ENCODE measurements around the gene RAI2.
A peak's percentile ranks its signal among the peaks of the same experiment; 100 is the strongest.

The RAI2 gene

DNA sequence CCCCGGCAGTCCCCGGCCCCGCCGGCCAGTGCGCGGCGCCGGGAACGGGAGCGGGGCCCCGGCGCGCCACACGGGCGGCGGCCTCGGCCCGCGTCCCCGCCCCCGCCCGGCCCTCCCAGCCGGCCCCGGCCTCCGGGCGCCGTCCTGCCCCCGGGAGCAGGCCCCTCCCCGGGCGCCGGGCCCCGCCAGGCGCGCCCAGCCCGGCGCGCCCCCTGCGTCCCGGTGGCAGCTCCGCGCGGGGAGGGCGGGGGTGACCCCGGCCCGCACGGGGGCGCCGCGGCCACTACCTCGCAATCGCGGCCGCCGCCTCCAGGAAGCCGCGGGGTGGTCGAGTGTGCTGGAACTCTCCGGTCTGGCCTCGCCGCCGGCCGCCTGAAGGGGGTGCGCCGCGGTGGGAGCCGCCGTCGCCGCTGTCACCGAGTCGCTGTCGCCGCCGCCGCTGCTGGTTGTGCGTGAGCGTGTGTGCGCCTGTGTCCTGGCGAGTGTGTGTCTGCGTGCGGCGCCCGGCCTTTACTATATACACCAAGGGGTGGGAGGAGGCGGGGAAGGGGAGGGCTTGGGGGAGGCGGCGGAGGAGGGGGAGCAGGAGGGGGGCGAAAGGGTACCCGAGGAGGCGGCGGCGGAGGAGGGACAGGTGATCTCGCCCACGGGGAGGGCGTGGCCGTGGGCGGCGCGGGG is at the start of gene RAI2:
RAI2 (minus strand) TSS at position 488 of the 678 bp plus-strand sequence. CDS start 59,288 bp downstream, outside the sequence.
- peak; percentile 36 for DNase-seq

DNA sequence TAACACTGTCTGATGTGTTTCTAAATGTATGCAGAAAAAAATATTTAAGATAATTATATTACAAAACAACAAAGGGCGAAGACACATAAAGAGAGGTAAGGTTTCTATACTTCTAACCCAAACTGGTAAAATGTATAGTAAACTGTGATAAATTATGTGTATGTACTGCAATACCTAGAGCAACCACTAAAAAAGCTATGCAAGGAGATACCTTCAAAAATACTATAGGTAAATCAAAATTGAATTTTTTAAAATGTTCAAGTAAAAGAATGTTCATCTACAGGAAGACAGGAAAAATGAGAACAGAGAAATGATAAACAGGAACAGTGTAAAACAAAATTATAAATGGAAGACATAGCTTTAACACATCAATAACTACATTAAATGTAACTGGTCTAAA is 27.3 kb upstream of the RAI2 start:
- DNase-seq = no peak

DNA sequence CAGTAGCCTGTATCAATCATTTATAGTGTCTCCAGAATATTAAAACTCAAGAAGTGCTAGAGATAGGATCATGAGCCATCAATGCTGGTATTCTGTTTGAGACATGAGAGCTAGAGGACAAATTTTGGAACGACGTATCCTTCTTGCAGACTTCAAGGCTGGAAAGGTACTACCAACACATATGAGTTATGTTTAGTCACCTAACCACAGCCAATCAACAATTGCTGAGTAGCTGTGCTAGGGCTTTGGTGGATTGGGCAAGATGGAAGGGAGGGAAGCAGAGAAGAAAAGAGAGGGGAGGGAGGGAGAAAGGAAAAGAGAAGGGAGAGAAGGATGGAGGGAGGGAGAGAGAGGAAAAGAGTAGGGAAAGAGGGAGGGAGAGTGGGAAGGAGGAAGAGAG is 21.6 kb upstream of the RAI2 start:
- DNase-seq = no peak

DNA sequence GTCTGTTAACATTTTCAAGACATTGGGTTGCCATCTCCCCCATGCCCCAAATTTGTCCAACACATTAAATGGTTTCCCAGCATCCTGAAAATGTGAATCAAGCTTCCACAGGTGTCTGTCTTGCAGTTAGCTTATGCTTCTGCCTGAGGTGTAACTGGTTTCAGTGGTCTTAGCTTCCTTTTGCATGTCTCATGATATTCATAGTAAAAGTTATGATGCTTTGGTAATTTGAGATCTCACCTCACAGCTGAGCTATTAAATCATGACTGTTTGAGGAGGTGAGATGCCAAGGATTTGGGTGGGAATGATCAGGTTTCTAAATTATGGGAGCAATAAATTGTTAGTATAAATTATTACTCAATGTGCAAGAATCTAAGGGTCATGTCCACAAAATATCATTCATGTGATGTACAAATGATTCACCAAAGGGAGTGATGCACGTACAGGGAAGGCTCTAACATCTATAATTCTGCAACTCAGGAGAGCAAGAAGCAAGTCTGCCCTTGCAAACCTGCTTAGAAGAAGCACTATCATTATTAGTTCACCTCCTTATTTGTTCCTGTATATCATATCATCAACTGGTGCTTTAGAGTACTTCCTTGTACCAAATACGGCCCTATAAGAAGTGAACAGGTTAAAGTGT is 17.1 kb upstream of the RAI2 start:
- no peak for DNase-seq

DNA sequence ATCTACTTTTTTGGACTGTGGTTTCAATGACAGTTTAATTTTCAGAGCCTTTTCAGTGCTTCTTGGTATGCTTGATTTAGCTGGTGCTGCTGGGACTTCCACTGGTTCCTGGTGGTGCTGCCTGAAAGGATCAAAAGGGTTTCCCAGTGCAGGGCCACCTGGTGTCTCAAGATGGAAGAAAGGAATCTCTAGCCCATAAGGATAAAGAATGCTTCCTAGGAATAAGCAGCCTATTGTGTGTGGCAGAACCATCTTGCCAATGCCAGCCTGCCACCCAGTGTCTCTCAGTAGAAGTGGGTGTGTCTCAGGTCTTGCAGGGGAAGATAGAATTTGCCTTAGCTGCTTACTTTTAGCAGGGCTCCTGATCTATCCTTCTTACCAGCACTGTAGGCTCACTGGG is 15.0 kb upstream of the RAI2 start:
- no peak for DNase-seq

DNA sequence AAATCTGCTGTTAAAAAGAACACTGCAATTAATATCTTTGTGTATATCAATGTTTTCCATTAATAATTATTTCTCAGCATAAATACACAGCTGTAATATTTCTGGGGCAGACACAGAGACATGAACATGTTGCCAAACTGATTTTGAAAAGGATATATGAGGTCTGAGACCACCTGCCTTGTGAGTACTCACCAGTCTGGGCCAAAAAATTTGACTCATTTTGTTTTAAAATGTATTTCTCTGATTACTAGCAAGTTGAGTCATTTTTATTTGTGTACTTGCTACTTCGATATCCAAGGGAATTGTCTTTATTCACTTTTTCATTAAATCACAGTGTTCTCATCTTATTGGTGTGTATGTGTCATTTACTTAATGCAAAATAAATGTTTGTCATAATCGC is 8.5 kb upstream of the RAI2 start:
- DNase-seq = no peak

DNA sequence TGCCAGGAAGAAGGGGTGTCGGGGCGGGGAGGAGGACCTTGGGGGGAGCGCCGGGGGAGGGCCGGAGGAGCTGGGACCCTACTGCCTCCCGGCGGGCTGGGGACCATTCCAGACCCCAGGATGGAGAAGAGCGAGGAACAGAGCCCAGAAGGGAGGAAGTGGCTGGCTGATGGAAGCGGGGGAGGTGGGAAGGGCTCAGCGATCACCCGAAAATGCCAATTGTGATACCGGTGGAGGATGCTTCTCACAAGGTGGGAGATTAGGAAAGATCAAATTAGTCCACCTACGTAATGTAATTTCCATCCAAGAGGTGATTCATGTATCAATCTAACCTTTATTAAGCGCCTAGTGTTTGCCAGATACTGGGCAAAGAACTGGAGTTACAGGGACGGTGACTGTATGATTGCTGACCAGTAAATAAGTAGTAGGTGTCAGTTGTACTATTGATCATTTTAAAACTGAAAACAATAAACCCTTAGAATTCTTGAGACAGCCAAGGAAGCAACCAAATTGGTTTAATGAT is 452 bp upstream of the RAI2 start:
- no peak for DNase-seq

DNA sequence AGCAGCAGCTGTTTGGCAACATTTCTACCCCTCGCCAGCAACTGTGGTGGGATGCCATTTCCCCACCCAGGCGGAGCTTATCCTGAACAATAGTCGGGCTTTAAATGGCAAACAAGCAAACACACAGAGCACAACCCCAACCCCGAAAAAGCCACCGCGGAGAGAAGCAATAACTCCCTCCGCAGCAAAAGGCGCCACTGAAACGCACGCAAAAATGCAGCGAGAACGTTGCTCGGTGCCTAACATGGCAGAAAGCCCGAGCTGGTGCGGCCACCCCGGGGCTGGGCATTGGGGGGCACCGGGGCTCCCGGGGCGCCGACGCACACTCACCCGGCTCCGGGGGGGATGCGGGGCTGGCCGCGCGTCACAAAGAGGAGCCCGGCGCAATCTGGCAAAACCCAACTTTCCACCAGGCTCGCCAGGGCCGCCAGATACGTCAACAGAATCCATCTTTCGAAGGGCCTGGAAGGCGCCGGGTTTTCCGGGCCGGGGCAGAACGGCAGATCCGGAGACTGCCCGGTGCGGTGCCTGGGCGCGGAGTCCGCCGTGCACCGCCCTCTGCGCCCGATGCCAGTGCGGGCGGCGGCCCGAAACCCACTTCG is 818 bp downstream of the RAI2 start:
- DNase-seq = no peak

DNA sequence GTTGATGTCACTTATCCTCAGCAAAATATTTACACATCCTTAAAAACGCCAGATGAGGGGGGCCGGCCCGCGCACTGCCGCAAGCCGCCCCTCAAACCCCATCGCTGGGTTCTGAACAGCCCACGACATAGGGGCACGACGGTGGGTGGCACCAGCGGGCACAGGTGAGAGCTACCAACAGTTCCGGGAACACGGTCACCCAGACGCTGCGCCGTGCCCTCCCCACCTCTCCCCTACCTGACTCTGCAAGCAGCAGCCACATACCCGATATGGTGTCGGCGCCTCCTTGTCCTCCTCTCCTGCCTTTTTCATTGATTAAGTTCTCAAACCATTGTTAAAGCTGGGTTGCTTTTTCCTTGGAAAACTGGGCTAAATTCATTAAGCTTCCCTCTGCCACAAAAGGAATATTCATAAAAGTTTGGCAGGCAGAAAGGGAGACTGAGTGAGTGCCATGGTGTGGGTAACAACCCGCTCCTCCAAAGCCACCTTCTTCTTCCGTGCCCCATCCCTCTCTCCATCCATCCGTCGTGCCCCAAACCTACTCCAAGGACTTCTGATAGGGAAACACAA is 1.4 kb downstream of the RAI2 start:
- DNase-seq = peak; percentile 22

DNA sequence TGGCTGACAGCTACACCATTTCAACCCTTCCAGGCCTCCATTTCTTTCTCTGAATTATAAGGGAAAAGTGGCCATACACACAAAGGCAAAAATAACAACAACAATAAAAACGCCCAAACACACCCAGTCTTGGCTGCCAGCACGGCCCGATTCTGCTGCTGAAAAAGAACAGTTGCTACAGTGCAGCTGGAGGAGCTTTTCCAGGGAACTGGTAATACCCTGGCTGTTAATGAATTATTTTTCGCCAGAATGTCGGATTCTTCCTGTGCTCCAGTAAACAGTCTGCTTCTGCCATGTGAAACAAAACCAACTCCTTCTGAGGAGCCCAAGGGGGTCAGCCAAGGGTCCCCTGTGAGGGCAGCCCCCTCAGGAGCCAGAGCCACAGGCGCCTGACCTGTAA is 6.6 kb downstream of the RAI2 start:
- no peak for DNase-seq

DNA sequence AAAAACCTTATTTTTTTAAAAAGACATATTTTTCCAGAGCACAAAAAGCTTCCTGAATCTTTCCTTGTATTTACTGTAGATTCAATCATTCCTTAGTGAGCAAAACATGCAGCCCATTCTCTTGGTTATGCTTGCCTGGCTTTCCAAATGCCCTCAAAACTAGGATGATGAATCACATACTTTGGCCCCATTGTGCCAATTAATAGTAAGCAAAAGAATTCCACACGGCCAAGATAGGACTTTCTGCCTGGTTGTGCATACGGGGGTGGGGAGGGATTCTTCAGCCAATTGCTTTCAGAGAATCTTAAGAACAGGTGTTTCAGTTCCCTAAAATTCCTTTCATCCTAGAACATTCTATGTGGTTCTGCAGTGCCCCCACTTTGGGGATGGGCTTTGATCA is 7.0 kb downstream of the RAI2 start:
- DNase-seq = no peak

DNA sequence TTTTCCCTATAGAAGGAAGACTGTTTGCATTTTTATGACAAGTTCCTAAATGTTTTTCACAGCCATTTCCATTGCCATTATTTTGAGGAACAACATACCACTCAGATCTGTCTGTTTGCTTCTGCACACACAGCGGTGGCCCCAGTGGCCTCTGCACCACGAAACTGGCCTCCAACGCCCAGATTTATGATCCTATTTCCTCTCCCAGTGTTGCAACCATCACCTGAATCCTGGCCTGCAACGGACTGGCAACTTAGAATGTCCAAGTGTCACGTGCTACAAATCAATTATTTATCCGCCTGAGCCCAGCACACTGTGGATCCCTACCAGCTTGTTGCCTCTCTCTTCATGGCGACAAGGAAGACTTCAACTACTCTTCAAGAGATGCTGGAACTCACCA is 9.2 kb downstream of the RAI2 start:
- DNase-seq = no peak

DNA sequence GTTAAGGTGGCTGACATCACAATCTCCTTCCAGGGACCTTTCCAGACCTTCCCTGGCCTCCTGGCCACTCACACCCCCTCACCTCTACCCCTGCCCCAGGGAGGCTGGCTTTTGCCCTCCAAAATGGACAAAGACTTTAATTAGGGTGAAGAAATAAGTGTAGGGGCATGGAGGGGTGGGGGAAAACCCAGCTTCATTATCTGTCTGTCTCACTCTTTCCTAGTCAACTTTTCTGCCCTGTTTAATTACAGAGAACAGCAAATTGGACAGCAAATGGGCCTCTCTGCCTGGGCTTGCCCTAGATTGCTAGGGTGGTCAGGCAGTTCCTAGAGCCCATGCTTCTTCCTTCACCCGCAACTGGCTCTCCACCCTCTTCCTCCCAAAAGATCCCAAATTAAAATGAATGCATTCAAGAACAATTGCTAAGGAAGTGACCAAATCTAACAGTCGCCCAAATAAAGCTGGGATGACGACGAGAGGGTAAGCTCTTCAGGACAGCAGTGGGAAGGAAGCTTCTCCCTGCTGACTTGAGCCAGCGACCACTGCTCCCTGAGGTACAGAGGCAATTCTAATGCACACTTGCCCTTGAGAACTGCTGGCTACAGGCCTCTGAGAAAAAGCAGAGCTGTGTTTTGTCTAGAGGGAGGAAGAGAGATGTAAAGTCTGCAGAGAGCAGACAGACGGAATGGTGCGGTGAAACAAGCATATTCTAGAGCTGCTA is 12.4 kb downstream of the RAI2 start:
- DNase-seq = no peak

DNA sequence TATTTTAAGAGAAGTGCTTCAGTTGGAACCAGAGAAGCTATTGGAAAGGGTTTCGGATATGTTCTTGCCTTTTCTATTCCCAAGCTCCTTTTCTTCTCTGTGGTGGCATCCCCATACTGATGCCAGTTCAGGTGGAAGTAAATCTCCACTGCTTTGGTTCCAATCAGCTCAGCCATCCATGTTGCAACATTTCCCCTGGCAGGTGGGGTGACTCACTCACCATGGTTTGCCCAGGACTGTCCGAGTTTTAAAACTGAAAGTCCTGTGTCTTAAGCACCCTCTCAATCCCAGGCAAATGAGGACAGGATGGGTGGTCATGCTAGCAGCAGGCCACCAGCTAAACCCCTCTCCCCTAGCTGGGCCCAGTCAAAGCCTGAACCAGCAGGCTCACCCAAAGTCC is 15.1 kb downstream of the RAI2 start:
- no peak for DNase-seq

DNA sequence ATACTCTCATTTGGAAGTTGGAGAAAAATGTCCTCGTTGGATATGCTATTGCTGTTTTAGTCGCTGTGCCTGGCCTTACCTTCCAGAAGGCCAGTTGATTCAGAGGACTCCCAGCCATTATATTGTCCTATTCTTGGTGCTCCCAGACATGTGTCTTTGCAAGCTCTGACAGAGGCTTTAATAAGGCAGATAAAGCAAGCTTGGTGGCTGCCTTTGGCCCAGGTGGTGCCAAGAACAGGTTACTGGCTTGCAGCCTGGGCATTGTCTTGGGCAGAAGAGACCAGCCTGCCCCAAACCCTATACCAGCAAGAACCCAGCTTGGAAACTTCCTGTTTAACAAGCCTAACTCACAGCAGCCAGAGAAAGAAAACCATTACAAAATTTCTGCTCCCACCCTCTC is 16.9 kb downstream of the RAI2 start:
- DNase-seq = no peak

DNA sequence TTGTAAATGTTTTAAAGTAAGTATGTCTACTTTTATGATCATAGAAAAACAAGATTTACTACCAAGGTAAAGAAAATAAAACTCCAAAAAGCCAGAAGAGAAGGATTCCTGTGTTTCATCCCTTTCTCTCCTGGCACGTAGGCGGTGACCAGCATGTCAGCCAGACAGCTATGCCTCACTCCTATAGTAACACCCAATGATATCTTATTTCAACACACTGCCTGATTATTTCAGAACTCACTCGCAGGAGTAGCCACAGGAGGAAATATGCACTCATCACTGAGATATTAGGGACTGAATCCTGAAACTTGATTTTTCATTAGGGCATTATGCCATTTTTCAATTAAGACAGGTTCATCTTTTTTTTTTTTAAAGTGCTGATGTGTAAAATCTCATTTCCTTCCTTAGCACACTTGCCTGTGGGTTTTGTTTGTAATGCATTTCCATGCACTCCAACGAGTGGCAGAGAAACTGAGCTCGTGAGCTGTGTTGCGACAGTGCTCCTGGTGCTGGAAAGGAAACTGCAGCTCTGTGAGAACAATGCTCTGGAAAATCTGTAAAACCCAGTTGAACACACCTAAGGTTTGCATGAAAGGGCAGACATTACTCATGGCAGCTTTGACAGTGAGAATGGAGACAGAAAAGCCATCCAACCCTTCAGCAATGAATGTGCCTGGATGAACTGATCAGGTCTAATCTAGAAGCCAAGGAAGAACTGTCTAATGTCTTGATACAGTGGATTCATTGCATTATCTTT is 18.2 kb downstream of the RAI2 start:
- no peak for DNase-seq

DNA sequence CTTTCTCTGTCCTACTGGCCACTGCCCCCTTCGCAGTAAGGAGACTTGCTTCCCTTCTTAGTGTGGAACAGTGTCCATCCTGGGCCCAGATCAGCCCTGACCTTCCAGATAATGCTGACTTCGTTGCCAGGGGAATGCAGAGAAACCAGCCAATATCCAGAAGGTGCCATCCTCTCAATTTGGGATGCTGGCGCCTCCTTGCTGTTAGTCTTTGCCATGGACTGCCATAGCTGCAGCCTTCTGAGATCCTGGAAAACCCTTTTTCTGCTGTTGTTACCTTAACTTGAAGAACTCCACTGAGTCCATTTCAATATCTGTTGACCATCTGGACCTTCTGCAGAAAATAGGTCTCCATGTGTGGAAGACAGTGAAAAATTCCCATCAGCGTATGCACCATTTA is 21.8 kb downstream of the RAI2 start:
- DNase-seq = no peak

DNA sequence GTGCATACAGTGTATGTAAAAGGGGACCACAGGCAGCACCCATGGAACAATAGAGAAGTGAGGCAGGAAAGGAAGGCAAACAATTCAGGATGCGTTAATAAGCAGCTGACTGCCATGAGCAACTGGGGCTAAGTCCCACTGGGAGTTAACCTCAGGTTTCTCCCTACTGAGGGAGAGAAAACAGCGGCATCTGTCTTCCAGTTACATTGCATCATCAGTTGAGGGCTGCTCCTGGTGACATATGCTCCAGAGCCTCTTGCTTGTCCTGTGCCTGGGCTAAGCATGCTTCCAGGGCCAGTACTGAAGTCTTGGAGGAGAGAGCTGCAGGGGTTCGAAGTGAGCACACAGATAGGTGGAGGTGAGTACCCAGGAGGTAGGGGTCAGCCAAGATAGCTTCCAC is 24.3 kb downstream of the RAI2 start:
- no peak for DNase-seq

DNA sequence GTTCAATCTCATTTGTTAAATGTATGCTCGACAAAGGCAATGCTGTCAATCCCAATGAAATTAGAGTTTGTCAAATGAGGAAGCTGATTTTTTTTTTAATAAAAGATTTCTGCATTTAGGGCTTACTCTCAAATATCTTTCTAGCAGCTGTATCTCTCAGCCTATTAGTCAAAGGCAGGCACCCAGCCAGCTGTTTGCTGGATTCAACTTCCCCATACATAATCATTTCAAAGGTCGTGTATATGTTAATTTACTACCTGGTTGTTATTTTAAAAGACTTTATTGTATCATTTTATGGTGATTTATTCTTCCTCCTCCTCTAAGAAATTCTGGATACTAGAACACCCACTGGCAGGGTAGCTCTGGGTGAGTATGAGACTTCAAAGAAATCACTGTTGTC is 27.1 kb downstream of the RAI2 start:
- no peak for DNase-seq

DNA sequence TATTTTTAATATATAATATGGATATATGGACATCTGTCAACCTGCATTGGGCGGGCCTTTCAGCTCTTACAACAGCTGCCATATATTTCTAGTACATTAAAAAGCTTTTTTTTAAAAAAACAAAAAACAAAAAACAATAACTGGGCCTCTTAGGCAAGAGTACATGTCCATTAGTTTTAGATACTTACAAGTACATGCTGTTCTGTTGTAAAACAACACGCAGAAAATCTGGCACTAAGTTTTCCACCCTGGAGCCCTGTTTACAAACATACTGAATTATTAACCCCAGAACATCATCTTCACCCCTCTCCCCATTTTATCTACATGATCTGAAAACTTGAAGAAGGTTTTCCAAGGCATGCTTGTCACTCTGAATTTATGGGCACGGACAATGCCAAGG is 29.8 kb downstream of the RAI2 start:
- DNase-seq = no peak

DNA sequence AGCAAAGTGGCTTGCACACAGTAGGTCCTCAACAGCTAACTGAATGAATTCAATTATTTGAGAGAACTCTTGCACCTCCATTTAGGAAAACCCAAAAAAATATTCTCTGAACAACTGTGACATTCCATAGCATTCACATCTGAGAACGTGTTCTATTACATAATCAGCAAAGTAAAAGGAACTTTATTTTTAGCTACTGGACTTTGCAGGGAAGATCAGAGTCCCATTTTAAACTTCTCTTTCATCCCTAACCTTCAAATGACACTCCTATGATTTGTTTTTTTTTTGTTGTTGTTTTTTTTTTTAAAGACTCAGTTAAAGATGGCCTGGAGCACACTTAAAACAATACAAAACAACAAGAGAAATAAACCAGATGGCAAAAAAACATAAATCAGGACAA is 30.9 kb downstream of the RAI2 start:
- no peak for DNase-seq

DNA sequence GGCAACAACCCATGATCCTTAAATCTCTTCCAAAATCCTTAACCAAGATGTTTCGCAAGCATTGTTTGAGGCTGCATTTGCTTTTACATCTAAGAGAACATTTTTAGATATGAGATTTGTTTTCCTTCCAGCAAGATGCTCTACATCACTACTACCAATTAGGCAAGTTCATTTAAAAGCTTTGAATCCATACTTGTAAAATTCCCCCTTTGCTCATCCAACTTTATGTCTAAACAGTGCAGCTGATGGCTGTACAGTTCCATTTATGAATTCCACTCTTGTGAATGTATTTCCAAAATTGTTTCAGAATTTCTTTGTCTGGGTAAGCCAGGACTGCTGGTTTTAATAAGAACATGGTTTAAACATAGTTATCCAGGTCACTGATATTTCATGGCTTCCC is 31.5 kb downstream of the RAI2 start:
- DNase-seq = no peak

DNA sequence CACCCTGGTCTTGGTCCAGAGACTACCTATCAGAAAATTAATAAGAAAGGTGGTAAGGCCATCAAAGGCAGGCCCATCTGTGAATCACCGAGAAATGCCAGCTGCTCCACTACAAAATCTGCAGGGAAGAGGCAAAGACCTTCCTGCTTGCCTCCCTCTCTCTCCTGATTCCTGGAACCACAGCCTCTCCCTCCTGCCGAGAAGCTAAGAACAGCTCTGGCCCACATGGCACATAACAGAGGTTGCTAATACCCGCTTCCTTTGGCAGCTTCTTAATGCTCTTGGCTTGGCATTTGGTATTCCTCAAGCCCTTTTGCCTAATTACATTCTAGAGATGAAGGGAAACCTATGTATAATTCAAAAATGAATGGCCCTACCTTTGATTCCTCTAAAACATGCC is 32.9 kb downstream of the RAI2 start:
- no peak for DNase-seq

All from activated CD4-positive, alpha-beta T cell treated with anti-CD3 and anti-CD28 coated beads for 48 hours (primary cell).